H1 (cell line): ENCODE data around the gene SELENOO. TPM values are rescaled to one million over a fixed set of nuclear protein-coding genes. Genes with fewer than 3 reads are reported as not detected.

Experiments
- CBX8 ChIP-seq: fragments of 300-800, 300-1000 bp; sonication (generic); IDR thresholded peaks from 2 replicates; pipeline ENCODE4 v1.7.1; 2016; ENCODE audit warnings: low read depth, low read length, borderline replicate concordance
- EP300 ChIP-seq, 2 experiments: IDR thresholded peaks; 1 replicate in 1 of 2; 2 replicates in 1 of 2; pipeline ENCODE4 v1.6.1; 2011 to 2012; ENCODE audit warnings: low read depth in 2 of 2, low read length in 2 of 2, mild to moderate bottlenecking in 2 of 2, borderline replicate concordance in 1 of 2, inconsistent platforms in 1 of 2, moderate library complexity in 1 of 2
- EZH2 ChIP-seq: fragments of 200-600 bp; sonication (generic); IDR thresholded peaks from 2 replicates; pipeline ENCODE4 v1.7.1; 2012; ENCODE audit warnings: low read depth, mild to moderate bottlenecking, moderate library complexity, low read length, inconsistent platforms; ENCODE audit not compliant: severe bottlenecking
- JUN ChIP-seq: IDR thresholded peaks from 2 replicates; pipeline ENCODE4 v1.6.1; 2011; ENCODE audit warnings: low read depth, mild to moderate bottlenecking, improper control_type of control experiment, low read length
- KDM4A ChIP-seq: IDR thresholded peaks from one replicate; pipeline ENCODE4 v1.7.1; 2012; ENCODE audit warnings: low read depth, mild to moderate bottlenecking, moderate library complexity, low read length, inconsistent platforms; ENCODE audit not compliant: severe bottlenecking
- MAFK ChIP-seq: IDR thresholded peaks from 2 replicates; pipeline ENCODE4 v1.6.1; 2012; ENCODE audit warnings: low read depth, mild to moderate bottlenecking, improper control_type of control experiment, low read length
- RBBP5 ChIP-seq: IDR thresholded peaks from 2 replicates; pipeline ENCODE4 v1.7.1; 2012; ENCODE audit warnings: low read depth, mild to moderate bottlenecking, inconsistent platforms, low read length, moderate library complexity, borderline replicate concordance
- polyA plus RNA-seq, 7 experiments: library from polyadenylated mRNA; depleted of rRNA in 3 of 7; stranded (reverse) in 5 of 7; unstranded in 2 of 7; fragments of >200 nt in 5 of 7; fragments of 200-250 nt in 2 of 7; gene quantifications; 1 replicate in 5 of 7; 2 replicates in 1 of 7; 4 replicates in 1 of 7; pipeline versions ENCODE4 v1.2.1 to v1.2.3, GENCODE V29; 2011 to 2013; ENCODE audit warnings: missing spikeins in 2 of 7, mixed read lengths in 2 of 7
- total RNA-seq: library from RNA; stranded (reverse); fragmentation: NEBNext Ultra II Directional; extraction: Animal tissue kit (Norgen Biotek cat#: 25700); gene quantifications from 2 replicates; pipeline ENCODE4 v1.2.1, GENCODE V29; 2021
- TF ChIP-seq, protein P1 (sequence below): fragments of 300-600 bp; sonication (generic); IDR thresholded peaks from 2 replicates; pipeline ENCODE4 v1.7.1; 2012; ENCODE audit warnings: low read length, moderate library complexity, mild to moderate bottlenecking, inconsistent platforms; ENCODE audit not compliant: insufficient replicate concordance
- TF ChIP-seq, protein P2 (sequence below): IDR thresholded peaks from 2 replicates; pipeline ENCODE4 v1.6.1; 2012; ENCODE audit warnings: inconsistent platforms

Gene SELENOO
- total and polyA plus RNA-seq, 2 of the 8 experiments (the other 6 are each of a cell fraction or from before 2014, with no cell fraction given), result 18.6 to 25.1 TPM

DNA sequence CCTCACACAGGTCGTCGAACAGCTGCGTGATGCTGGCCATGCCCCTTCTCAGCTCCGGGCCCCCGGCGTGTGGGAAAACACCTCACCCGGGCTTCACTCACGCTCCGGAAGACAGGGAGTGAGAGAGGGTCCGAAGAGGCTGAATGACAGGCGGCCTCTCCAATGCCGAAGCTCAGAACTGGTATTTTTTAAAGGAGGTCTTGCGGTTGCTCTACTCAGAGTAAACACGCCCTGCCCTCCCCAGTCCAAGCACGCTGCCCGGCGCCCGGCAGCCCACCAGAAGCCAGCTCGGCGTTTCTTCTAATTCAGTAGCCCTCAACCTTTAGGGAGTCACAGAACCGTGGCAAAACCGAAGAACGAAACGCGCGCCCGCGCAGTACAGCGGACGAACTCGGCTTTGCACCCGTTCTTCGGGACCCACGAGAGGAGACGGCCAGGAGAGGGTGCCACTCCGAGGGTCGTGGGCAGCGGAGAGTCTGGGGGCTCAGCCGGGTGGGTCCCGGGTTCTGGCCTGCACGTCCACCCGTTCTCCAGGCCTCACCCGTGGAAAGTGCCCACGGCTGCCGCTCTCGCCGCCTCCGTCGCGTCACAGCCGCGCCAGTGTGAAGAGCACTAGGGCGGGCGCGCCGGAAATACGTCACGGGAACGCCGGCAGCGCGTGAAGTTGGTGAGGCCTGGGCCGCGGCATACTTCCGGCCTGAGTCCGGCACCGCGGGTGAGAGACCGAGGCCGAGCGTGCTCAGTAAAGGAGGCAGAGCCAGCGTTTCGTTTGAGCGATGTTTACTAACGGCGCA is 43.8 kb downstream of the SELENOO start, which contains the start of gene TUBGCP6 (continued):
- TF ChIP-seq, protein P1, sequence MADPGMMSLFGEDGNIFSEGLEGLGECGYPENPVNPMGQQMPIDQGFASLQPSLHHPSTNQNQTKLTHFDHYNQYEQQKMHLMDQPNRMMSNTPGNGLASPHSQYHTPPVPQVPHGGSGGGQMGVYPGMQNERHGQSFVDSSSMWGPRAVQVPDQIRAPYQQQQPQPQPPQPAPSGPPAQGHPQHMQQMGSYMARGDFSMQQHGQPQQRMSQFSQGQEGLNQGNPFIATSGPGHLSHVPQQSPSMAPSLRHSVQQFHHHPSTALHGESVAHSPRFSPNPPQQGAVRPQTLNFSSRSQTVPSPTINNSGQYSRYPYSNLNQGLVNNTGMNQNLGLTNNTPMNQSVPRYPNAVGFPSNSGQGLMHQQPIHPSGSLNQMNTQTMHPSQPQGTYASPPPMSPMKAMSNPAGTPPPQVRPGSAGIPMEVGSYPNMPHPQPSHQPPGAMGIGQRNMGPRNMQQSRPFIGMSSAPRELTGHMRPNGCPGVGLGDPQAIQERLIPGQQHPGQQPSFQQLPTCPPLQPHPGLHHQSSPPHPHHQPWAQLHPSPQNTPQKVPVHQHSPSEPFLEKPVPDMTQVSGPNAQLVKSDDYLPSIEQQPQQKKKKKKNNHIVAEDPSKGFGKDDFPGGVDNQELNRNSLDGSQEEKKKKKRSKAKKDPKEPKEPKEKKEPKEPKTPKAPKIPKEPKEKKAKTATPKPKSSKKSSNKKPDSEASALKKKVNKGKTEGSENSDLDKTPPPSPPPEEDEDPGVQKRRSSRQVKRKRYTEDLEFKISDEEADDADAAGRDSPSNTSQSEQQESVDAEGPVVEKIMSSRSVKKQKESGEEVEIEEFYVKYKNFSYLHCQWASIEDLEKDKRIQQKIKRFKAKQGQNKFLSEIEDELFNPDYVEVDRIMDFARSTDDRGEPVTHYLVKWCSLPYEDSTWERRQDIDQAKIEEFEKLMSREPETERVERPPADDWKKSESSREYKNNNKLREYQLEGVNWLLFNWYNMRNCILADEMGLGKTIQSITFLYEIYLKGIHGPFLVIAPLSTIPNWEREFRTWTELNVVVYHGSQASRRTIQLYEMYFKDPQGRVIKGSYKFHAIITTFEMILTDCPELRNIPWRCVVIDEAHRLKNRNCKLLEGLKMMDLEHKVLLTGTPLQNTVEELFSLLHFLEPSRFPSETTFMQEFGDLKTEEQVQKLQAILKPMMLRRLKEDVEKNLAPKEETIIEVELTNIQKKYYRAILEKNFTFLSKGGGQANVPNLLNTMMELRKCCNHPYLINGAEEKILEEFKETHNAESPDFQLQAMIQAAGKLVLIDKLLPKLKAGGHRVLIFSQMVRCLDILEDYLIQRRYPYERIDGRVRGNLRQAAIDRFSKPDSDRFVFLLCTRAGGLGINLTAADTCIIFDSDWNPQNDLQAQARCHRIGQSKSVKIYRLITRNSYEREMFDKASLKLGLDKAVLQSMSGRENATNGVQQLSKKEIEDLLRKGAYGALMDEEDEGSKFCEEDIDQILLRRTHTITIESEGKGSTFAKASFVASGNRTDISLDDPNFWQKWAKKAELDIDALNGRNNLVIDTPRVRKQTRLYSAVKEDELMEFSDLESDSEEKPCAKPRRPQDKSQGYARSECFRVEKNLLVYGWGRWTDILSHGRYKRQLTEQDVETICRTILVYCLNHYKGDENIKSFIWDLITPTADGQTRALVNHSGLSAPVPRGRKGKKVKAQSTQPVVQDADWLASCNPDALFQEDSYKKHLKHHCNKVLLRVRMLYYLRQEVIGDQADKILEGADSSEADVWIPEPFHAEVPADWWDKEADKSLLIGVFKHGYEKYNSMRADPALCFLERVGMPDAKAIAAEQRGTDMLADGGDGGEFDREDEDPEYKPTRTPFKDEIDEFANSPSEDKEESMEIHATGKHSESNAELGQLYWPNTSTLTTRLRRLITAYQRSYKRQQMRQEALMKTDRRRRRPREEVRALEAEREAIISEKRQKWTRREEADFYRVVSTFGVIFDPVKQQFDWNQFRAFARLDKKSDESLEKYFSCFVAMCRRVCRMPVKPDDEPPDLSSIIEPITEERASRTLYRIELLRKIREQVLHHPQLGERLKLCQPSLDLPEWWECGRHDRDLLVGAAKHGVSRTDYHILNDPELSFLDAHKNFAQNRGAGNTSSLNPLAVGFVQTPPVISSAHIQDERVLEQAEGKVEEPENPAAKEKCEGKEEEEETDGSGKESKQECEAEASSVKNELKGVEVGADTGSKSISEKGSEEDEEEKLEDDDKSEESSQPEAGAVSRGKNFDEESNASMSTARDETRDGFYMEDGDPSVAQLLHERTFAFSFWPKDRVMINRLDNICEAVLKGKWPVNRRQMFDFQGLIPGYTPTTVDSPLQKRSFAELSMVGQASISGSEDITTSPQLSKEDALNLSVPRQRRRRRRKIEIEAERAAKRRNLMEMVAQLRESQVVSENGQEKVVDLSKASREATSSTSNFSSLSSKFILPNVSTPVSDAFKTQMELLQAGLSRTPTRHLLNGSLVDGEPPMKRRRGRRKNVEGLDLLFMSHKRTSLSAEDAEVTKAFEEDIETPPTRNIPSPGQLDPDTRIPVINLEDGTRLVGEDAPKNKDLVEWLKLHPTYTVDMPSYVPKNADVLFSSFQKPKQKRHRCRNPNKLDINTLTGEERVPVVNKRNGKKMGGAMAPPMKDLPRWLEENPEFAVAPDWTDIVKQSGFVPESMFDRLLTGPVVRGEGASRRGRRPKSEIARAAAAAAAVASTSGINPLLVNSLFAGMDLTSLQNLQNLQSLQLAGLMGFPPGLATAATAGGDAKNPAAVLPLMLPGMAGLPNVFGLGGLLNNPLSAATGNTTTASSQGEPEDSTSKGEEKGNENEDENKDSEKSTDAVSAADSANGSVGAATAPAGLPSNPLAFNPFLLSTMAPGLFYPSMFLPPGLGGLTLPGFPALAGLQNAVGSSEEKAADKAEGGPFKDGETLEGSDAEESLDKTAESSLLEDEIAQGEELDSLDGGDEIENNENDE, result no peak
- TF ChIP-seq MAFK (no peak), CBX8 (no peak), KDM4A (peak; percentile 99), RBBP5 (peak; percentile 82), EP300 (IDR thresholded peaks at IDR 0.05; ENCODE audit: borderline replicate concordance in 1 of 2, low read depth in 2 of 2, low read length in 2 of 2) (no peak), JUN (no peak), EZH2 (no peak)
- TF ChIP-seq, protein P2, sequence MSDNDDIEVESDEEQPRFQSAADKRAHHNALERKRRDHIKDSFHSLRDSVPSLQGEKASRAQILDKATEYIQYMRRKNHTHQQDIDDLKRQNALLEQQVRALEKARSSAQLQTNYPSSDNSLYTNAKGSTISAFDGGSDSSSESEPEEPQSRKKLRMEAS, result peak; percentile 74
